HepG2 (cell line): ENCODE data around the gene APOBEC3B. TPM values are rescaled to one million over a fixed set of nuclear protein-coding genes. Genes with fewer than 3 reads are reported as not detected.

ENCODE experiments used
- AFF4 ChIP-seq: sonication (generic); formaldehyde crosslinking; IDR thresholded peaks from 2 replicates; pipeline ENCODE4 v1.4.0; 2020; ENCODE audit warnings: missing genetic modification reagents
- CCDC6 ChIP-seq: sonication (generic); formaldehyde crosslinking; IDR thresholded peaks from 2 replicates; pipeline ENCODE4 v1.8.1; 2022; ENCODE audit warnings: mild to moderate bottlenecking, missing genetic modification reagents, moderate library complexity
- E2F2 ChIP-seq: sonication (generic); formaldehyde crosslinking; IDR thresholded peaks from 2 replicates; pipeline ENCODE4 v1.4.0; 2020; ENCODE audit warnings: missing genetic modification reagents, borderline replicate concordance
- FOXP1 ChIP-seq, 2 experiments: fragments of 450-650 bp in 1 of 2; IDR thresholded peaks; 2 replicates each; pipeline ENCODE4 v1.6.1; 2017 to 2018; ENCODE audit warnings: antibody characterized with exemption in 1 of 2
- FOXP4 ChIP-seq: sonication (generic); formaldehyde crosslinking; IDR thresholded peaks from 2 replicates; pipeline ENCODE4 v1.4.0; 2020; ENCODE audit warnings: missing genetic modification reagents
- HMGA1 ChIP-seq: sonication (generic); formaldehyde crosslinking; conservative IDR thresholded peaks from 2 replicates; pipeline ENCODE4 v1.4.0; 2020; ENCODE audit warnings: missing genetic modification reagents
- KDM2A ChIP-seq: sonication (generic); formaldehyde crosslinking; IDR thresholded peaks from 2 replicates; pipeline ENCODE4 v1.4.0; 2020; ENCODE audit warnings: low read depth, missing genetic modification reagents, borderline replicate concordance
- MAF1 ChIP-seq: sonication (generic); formaldehyde crosslinking; IDR thresholded peaks from 2 replicates; pipeline ENCODE4 v1.5.0; 2020; ENCODE audit warnings: missing genetic modification reagents, borderline replicate concordance
- RFX5 ChIP-seq: IDR thresholded peaks from 2 replicates; pipeline ENCODE4 v1.6.1; 2011; ENCODE audit warnings: low read depth, low read length, improper control_type of control experiment
- SRY ChIP-seq: sonication (generic); formaldehyde crosslinking; IDR thresholded peaks from 2 replicates; pipeline ENCODE4 v1.8.0; 2022; ENCODE audit warnings: mild to moderate bottlenecking, missing genetic modification reagents
- STAG1 ChIP-seq: sonication (generic); formaldehyde crosslinking; IDR thresholded peaks from 2 replicates; pipeline ENCODE4 v1.4.0; 2020; ENCODE audit warnings: missing genetic modification reagents
- TGIF2 ChIP-seq: IDR thresholded peaks from 2 replicates; pipeline ENCODE4 v1.6.1; 2016; ENCODE audit warnings: control low read depth, missing compliant biosample characterization
- ZNF557 ChIP-seq: sonication (generic); formaldehyde crosslinking; IDR thresholded peaks from 2 replicates; pipeline ENCODE4 v1.4.0; 2020; ENCODE audit warnings: missing genetic modification reagents
- ZNF577 ChIP-seq: sonication (generic); formaldehyde crosslinking; IDR thresholded peaks from 2 replicates; pipeline ENCODE4 v1.4.0; 2020; ENCODE audit warnings: mild to moderate bottlenecking, low read depth, missing genetic modification reagents, borderline replicate concordance
- ZNF652 ChIP-seq: IDR thresholded peaks from 2 replicates; pipeline ENCODE4 v1.6.1; 2016; ENCODE audit warnings: low read depth, borderline replicate concordance
- ZNF691 ChIP-seq: sonication (generic); formaldehyde crosslinking; IDR thresholded peaks from 2 replicates; pipeline ENCODE4 v1.4.0; 2020; ENCODE audit warnings: missing genetic modification reagents, low read depth, mild to moderate bottlenecking, borderline replicate concordance
- ZSCAN25 ChIP-seq: sonication (generic); formaldehyde crosslinking; IDR thresholded peaks from 2 replicates; pipeline ENCODE4 v1.8.0; 2022; ENCODE audit warnings: mild to moderate bottlenecking, missing genetic modification reagents
- ZXDC ChIP-seq: sonication (generic); formaldehyde crosslinking; IDR thresholded peaks from 2 replicates; pipeline ENCODE4 v1.5.0; 2020; ENCODE audit warnings: mild to moderate bottlenecking, missing genetic modification reagents
- polyA plus RNA-seq, 8 experiments: library from polyadenylated mRNA; depleted of rRNA in 3 of 8; stranded (reverse) in 7 of 8; unstranded in 1 of 8; fragments of >200 nt; fragmentation: Illumina TruSeq in 4 of 8; extraction: Trizol in 4 of 8; gene quantifications; 2 replicates each; pipeline versions ENCODE4 v1.2.1 to v1.2.3, GENCODE V29; 2011 to 2016; ENCODE audit warnings: low read depth in 4 of 8, missing spikeins in 1 of 8, mixed read lengths in 1 of 8; ENCODE audit not compliant: insufficient read depth in 1 of 8
- total RNA-seq, 5 experiments: library from RNA; depleted of rRNA; stranded (reverse); fragments of >200 nt; fragmentation: Illumina TruSeq; extraction: Trizol; gene quantifications; 2 replicates each; pipeline ENCODE4 v1.2.3, GENCODE V29; 2016; ENCODE audit warnings: low read depth in 1 of 5

APOBEC3B gene
- total and polyA plus RNA-seq, 2 of the 13 experiments (the other 11 are each of a cell fraction or from before 2014, with no cell fraction given), result 6.7 to 8.8 TPM

GRCh38 chr22:39013942-39014722 is 32.0 kb downstream of the APOBEC3B start, which contains the start of gene APOBEC3C (continued):
- no peak for TF ChIP-seq FOXP4 (CRISPR knock-in tag)
- no peak for TF ChIP-seq ZSCAN25
- no peak for TF ChIP-seq MAF1 (CRISPR knock-in tag)
- no peak for TF ChIP-seq KDM2A (CRISPR knock-in tag)
- TF ChIP-seq FOXP1 (IDR thresholded peaks at IDR 0.05), result no peak
- no peak for TF ChIP-seq FOXP1 (CRISPR knock-in tag; IDR thresholded peaks at IDR 0.05)
- TF ChIP-seq ZNF652, result no peak
- no peak for TF ChIP-seq E2F2
- TF ChIP-seq HMGA1, result no peak
- TF ChIP-seq CCDC6 (CRISPR knock-in tag), result no peak
- no peak for TF ChIP-seq RFX5
- TF ChIP-seq SRY (CRISPR knock-in tag), result no peak
- no peak for TF ChIP-seq ZNF577
- TF ChIP-seq ZXDC (CRISPR knock-in tag), result peak; percentile 33; the same call in 1 of the 2 replicates
- peak; percentile 23; the same call in 1 of the 2 replicates for TF ChIP-seq TGIF2 (CRISPR knock-in tag)
- no peak for TF ChIP-seq ZNF691 (CRISPR knock-in tag)
- TF ChIP-seq AFF4 (CRISPR knock-in tag), result no peak
- no peak for TF ChIP-seq ZNF557 (CRISPR knock-in tag)
- 0 out of 2 replicates have a peak, but pooled peaks have one; percentile 17 for TF ChIP-seq STAG1
